Measurements from ENCODE around the gene SLC35E1. TPM values are rescaled to one million over a fixed set of nuclear protein-coding genes. Genes with fewer than 3 reads are reported as not detected.
A peak's percentile ranks its signal among the peaks of the same experiment; 100 is the strongest.
"Not testable (repeated sequence)": the region's sequence is repeated elsewhere in the genome, so short reads cannot be mapped to it uniquely, and the experiment has no call there.

Gene SLC35E1
- total RNA-seq, 1 donor from 2014 or later: 24.7 TPM

DNA sequence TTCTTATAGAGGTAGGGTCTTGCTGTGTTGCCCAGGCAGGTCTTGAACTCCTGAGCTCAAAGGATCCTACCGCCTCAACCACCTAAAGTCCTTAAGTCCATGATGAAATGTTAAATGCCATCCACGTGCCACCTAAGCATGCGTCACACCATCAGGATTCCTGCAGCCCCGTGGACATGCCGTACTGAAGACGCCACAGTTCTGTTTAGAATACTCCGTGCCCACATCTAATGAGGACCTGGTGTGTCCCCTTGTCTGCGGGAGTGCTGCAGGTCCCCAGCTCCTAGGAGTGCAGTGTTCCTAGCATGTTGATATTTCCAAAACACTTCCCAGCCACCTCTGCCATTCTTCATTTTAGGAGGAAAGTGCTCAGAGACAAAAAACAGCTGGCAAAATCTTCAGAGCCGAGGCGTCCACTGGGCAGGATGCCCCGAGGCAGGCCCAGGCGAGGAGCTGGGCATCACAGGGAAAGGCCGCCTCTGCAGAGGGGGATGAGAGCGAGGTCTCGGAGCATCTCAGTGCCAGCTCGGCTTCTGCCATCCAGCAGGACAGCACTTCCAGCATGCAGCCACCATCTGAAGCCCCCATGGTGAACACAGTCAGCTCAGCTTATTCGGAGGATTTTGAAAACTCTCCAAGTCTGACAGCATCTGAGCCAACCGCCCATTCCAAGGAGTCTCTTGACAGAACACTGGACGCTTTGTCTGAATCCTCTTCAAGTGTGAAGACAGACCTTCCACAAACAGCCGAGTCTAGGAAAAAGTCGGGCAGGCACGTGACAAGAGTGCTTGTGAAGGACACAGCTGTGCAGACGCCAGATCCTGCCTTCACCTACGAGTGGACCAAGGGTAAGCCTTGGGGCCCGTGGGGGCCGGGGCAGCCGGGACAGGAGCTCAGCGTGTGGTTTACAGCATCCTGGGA, 62.8 kb downstream of the SLC35E1 start:
- no peaks in the 10 kb centered on the region for H3K27me3 ChIP-seq (ENCODE audit: control insufficient read depth, insufficient read depth, low read length)
- TF ChIP-seq, protein P1, sequence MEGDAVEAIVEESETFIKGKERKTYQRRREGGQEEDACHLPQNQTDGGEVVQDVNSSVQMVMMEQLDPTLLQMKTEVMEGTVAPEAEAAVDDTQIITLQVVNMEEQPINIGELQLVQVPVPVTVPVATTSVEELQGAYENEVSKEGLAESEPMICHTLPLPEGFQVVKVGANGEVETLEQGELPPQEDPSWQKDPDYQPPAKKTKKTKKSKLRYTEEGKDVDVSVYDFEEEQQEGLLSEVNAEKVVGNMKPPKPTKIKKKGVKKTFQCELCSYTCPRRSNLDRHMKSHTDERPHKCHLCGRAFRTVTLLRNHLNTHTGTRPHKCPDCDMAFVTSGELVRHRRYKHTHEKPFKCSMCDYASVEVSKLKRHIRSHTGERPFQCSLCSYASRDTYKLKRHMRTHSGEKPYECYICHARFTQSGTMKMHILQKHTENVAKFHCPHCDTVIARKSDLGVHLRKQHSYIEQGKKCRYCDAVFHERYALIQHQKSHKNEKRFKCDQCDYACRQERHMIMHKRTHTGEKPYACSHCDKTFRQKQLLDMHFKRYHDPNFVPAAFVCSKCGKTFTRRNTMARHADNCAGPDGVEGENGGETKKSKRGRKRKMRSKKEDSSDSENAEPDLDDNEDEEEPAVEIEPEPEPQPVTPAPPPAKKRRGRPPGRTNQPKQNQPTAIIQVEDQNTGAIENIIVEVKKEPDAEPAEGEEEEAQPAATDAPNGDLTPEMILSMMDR (IDR thresholded peaks at IDR 0.05; ENCODE audit: insufficient read depth, low read length, severe bottlenecking): no peak
- H3K4me3 ChIP-seq (ENCODE audit: low read depth, low read length): no peak overlapping the region
- no peak for DNase-seq (ENCODE audit: low read depth)
- FAIRE-seq: peak; percentile 52
- peaks cover 1% of the 10 kb centered on the region for H3K36me3 ChIP-seq (ENCODE audit: control insufficient read depth, insufficient read depth, low read length)

DNA sequence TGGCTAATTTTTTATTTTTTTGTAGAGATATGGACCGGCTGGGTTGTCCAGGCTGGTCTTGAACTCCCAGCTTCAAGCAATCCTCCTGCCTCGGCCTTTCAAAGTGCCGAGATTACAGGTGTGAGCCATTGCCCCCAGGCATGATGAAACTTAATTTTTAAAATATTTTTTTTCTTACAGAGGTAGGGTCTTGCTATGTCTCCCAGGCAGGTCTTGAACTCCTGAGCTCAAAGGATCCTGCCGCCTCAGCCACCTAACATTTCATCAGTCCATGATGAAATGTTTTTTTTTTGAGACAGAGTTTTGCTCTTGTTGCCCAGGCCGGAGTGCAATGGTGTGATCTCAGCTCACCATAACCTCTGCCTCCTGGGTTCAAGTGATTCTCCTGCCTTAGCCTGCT, 63.7 kb downstream of the SLC35E1 start:
- FAIRE-seq: no peak
- Histone ChIP-seq H3K27me3 (ENCODE audit: control insufficient read depth, insufficient read depth, low read length) (no peaks in the 10 kb centered on the region), H3K4me3 (ENCODE audit: low read depth, low read length) (no peak overlapping the region), H3K36me3 (ENCODE audit: control insufficient read depth, insufficient read depth, low read length) (peaks cover 1% of the 10 kb centered on the region)
- DNase-seq (ENCODE audit: low read depth): no peak
- TF ChIP-seq, protein P1 (IDR thresholded peaks at IDR 0.05; ENCODE audit: insufficient read depth, low read length, severe bottlenecking): no peak

DNA sequence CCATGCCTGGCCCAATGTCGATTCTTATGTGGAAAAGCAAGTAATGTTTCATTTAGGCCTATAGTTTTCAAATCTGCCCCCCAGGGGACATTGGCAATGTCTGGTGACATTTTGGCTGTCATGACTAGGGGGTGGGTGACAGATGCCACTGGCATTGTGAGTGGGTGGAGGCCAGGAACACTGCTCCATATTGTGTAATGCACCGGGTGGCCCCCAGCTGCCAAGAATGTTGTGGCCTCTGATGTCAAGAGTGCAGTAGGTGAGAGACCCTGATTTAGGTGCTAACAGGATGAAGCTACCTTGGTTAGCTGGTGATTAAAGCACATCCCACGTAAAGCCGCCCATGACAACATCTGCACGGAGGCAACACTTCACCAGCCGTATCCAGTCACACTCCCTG, 65.3 kb downstream of the SLC35E1 start:
- TF ChIP-seq, protein P1 (IDR thresholded peaks at IDR 0.05; ENCODE audit: insufficient read depth, low read length, severe bottlenecking): no peak
- FAIRE-seq (no peak), DNase-seq (ENCODE audit: low read depth) (no peak)
- Histone ChIP-seq H3K4me3 (ENCODE audit: low read depth, low read length) (no peak overlapping the region), H3K36me3 (ENCODE audit: control insufficient read depth, insufficient read depth, low read length) (peaks cover 1% of the 10 kb centered on the region), H3K27me3 (ENCODE audit: control insufficient read depth, insufficient read depth, low read length) (no peaks in the 10 kb centered on the region)

DNA sequence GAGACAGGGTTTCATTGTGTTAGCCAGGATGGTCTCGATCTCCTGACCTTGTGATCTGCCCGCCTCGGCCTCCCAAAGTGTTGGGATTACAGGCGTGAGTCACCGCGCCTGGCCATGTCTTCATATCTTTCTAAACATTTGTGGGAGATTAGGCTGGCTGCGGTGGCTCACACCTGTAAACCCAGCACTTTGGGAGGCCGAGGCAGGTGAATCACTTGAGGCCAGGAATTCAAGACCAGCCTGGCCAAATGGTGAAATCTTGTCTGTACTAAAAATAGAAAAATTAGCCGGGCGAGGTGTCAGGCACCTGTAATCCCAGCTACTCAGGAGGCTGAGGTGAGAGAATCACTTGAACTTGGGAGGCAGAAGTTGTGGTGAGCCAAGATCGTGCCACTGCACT, 66.1 kb downstream of the SLC35E1 start:
- H3K27me3 ChIP-seq (ENCODE audit: control insufficient read depth, insufficient read depth, low read length); FAIRE-seq; DNase-seq (ENCODE audit: low read depth); H3K36me3 ChIP-seq (ENCODE audit: control insufficient read depth, insufficient read depth, low read length); H3K4me3 ChIP-seq (ENCODE audit: low read depth, low read length): not testable (repeated sequence)

DNA sequence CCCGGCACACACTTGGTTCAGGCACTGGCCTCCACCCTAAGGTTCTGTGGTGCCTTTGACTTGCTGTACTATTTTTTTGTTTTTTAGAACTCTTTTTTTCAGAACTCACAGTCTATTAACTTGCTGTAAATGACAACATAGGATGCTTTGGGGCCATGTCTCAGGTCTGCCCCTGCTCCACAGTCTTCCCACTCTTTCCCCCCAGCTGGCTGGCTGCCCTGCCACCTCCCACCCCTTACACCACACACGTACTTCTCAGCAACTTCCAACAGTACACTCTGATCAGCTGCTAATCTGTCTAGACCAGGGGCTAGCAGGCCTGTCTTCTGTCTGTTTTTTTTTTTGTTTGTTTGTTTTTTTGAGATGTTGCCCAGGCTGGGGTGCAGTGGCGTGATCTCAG, 67.9 kb downstream of the SLC35E1 start:
- H3K36me3 ChIP-seq (ENCODE audit: control insufficient read depth, insufficient read depth, low read length): no peaks in the 10 kb centered on the region
- H3K27me3 ChIP-seq (ENCODE audit: control insufficient read depth, insufficient read depth, low read length): no peaks in the 10 kb centered on the region
- H3K4me3 ChIP-seq (ENCODE audit: low read depth, low read length): no peak overlapping the region
- no peak for FAIRE-seq
- DNase-seq (ENCODE audit: low read depth): no peak
- TF ChIP-seq, protein P1 (IDR thresholded peaks at IDR 0.05; ENCODE audit: insufficient read depth, low read length, severe bottlenecking): no peak

Other genes with a start within 250 kb of the SLC35E1 start
- gene KLF2, start 247.6 kb downstream of the SLC35E1 start, total RNA-seq: under 0.01 and 0.64 TPM in 2 replicates
- 11.1 and 14.3 TPM in 2 replicates for gene EPS15L1, start 100.4 kb downstream of the SLC35E1 start, total RNA-seq
- gene CALR3, start 76.2 kb downstream of the SLC35E1 start, total RNA-seq: 0.26 and 0.51 TPM in 2 replicates
- 0.77 and 1.1 TPM in 2 replicates for gene C19orf44, start 76.0 kb downstream of the SLC35E1 start, total RNA-seq
- gene CHERP, start 30.0 kb downstream of the SLC35E1 start, total RNA-seq: 2.4 and 5.8 TPM in 2 replicates
- gene MED26, start 55.8 kb upstream of the SLC35E1 start, total RNA-seq: 2.9 and 6.0 TPM in 2 replicates
- gene SMIM7, start 87.7 kb upstream of the SLC35E1 start, total RNA-seq: 68.0 and 75.3 TPM in 2 replicates
- gene TMEM38A, start 88.7 kb upstream of the SLC35E1 start, total RNA-seq: 4.7 and 10.0 TPM in 2 replicates
- under 0.01 and 0.13 TPM in 2 replicates for gene NWD1, start 147.4 kb upstream of the SLC35E1 start, total RNA-seq

Measured in bronchial epithelial cell (primary cell).